ENCODE results near the gene AFF3.

The AFF3 gene

DNA sequence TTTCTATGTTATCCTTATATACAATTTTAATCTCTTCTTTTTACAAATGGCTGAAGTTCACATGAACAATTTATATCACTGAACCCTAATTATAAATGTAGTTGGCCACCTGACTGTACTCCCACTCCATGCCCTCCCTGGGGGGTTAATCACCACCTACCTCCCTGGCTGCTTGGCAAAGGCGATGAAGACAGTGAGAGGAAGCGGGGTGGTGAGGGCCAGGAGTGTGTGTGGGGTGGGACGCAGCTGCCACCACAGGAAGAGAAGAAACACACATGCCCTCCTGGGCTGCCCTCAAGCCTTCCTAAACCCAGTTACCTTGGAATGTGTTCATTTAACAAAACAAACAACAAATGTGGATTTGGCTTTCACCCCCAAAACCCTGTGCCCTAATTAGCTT lies 565.6 kb downstream of the AFF3 start:
- no peaks in the 10 kb centered on the region for H3K36me3 ChIP-seq (ENCODE audit: control insufficient read depth, insufficient read depth, low read length)

DNA sequence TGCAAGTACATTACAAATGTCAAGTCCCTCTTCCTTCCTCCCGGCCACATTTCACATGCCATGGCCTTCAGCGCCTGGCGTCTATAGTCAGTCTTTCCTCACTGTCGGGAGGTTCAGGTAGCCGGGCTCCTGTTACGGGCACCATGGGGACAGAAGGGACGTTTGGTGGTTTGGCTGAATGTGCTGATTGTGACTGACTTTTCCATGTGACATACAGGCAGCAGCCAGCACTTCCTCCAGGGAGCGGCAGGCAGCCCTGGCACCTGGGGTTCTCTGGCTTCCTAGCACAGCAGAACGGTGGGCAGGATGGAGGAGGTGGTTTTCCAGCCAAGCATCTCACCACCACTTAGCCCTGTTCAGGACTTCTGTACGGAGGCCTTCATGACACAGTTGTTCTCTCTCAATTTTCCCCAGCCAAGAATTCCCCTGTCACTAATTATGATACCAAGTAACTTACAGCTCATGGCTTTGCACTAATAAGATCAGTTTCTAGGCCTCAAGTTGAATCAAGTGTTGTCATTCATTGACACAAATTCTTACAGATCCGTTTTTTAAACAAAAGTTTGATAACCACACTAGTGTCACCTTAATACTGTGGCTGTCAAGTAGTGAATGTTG lies 568.6 kb downstream of the AFF3 start:
- H3K36me3 ChIP-seq (ENCODE audit: control insufficient read depth, insufficient read depth, low read length): no peaks in the 10 kb centered on the region
- no peaks in the 10 kb centered on the region for H3K9me3 ChIP-seq (ENCODE audit: control insufficient read depth, low read length)
- no peaks in the 10 kb centered on the region for H3K4me1 ChIP-seq (ENCODE audit: control insufficient read depth, insufficient read depth, low read length)
- no peak overlapping the region for H3K4me3 ChIP-seq (ENCODE audit: low read length)
- no peak overlapping the region for H3K9ac ChIP-seq (ENCODE audit: low read length)
- no peaks in the 10 kb centered on the region for H3K27me3 ChIP-seq (ENCODE audit: control insufficient read depth, insufficient read depth, low read length)

More for the DNA sequence above, 565.6 kb downstream of the AFF3 start:
- no peak overlapping the region for H3K9ac ChIP-seq (ENCODE audit: low read length)
- no peaks in the 10 kb centered on the region for H3K27me3 ChIP-seq (ENCODE audit: control insufficient read depth, insufficient read depth, low read length)
- no peaks in the 10 kb centered on the region for H3K4me1 ChIP-seq (ENCODE audit: control insufficient read depth, insufficient read depth, low read length)
- H3K9me3 ChIP-seq (ENCODE audit: control insufficient read depth, low read length): no peaks in the 10 kb centered on the region
- no peak overlapping the region for H3K4me3 ChIP-seq (ENCODE audit: low read length)

DNA sequence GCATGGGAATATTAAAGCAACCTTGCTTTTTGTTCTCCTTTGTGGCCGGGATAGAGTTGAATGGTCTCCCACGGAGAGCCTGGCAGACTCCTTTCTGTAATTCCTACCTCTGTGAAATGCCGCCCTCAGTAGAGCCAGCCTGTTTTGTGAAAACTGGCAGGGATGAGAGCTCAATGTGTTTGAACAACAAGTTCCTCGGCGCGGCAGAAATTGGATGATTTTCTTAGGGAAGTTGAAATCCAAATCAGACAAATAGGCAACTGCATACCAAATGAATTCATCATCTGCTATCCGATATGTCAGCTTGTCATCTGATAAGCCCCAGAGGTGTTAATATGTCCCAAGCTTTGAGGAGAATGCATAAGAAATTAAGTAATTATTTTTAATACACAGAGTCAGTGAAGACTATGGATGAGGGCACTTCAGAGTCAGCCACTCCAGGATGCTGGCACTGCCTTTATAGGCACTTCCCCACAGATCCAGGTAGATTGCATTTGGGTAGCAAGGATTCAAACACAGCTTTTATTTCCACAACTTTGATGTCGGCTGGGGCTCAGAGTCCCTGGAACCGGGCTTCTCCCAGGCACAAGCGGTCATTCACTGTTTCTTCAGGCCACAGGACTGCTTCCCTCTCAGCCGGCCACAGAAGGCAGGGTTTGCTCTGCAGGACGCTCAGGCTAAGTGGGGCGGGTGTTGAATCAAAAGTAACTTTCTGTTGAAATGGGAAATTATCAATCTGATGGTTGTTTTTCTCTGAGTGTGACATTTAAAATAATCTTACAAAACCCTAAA lies 569.8 kb downstream of the AFF3 start:
- Histone ChIP-seq H3K4me1 (ENCODE audit: control insufficient read depth, insufficient read depth, low read length) (no peaks in the 10 kb centered on the region), H3K27me3 (ENCODE audit: control insufficient read depth, insufficient read depth, low read length) (no peaks in the 10 kb centered on the region), H3K4me3 (ENCODE audit: low read length) (no peak overlapping the region), H3K9me3 (ENCODE audit: control insufficient read depth, low read length) (no peaks in the 10 kb centered on the region), H3K36me3 (ENCODE audit: control insufficient read depth, insufficient read depth, low read length) (no peaks in the 10 kb centered on the region), H3K9ac (ENCODE audit: low read length) (no peak overlapping the region)

DNA sequence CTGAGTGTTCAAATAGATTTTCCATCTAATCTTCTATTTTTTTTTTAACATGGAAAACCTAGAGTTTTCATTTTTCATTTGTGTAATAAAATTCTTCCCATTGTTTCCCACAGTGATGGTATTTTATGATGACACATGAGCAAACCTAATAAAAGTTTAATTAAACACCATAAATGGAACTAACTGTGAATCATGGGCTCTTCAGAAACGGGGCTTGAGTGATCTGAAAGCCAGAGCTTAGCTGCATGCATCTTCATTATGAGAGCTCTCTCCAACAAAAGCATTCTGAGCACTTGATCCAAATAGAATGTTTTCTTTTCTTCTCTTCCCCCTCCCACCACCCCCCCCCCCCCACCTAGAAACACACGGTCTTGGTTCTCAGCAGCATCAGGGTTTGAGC lies 570.4 kb downstream of the AFF3 start:
- Histone ChIP-seq H3K4me1 (ENCODE audit: control insufficient read depth, insufficient read depth, low read length) (no peaks in the 10 kb centered on the region), H3K36me3 (ENCODE audit: control insufficient read depth, insufficient read depth, low read length) (no peaks in the 10 kb centered on the region), H3K4me3 (ENCODE audit: low read length) (no peak overlapping the region), H3K9ac (ENCODE audit: low read length) (no peak overlapping the region), H3K27me3 (ENCODE audit: control insufficient read depth, insufficient read depth, low read length) (no peaks in the 10 kb centered on the region), H3K9me3 (ENCODE audit: control insufficient read depth, low read length) (no peaks in the 10 kb centered on the region)

DNA sequence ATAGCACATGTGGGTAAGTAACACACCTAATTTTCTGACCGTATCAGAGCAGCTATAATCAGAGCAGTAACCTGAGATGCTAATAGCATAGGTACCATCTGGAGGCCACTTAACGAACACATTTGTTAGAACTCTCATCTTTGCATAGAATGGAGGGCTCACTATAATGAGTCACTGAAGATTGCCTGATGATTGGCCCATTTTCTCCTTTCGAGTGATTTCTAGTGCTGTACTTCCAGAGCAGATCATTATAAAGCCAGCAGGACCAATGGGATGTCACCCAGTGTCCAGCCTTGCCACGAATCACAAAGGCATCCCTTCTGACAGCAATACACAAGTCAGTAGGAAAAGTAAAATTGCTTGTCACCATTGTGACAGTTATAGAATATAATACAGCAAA lies 570.9 kb downstream of the AFF3 start:
- no peaks in the 10 kb centered on the region for H3K27me3 ChIP-seq (ENCODE audit: control insufficient read depth, insufficient read depth, low read length)
- H3K4me3 ChIP-seq (ENCODE audit: low read length): no peak overlapping the region
- H3K36me3 ChIP-seq (ENCODE audit: control insufficient read depth, insufficient read depth, low read length): no peaks in the 10 kb centered on the region
- H3K9ac ChIP-seq (ENCODE audit: low read length): no peak overlapping the region
- H3K9me3 ChIP-seq (ENCODE audit: control insufficient read depth, low read length): no peaks in the 10 kb centered on the region
- no peaks in the 10 kb centered on the region for H3K4me1 ChIP-seq (ENCODE audit: control insufficient read depth, insufficient read depth, low read length)

DNA sequence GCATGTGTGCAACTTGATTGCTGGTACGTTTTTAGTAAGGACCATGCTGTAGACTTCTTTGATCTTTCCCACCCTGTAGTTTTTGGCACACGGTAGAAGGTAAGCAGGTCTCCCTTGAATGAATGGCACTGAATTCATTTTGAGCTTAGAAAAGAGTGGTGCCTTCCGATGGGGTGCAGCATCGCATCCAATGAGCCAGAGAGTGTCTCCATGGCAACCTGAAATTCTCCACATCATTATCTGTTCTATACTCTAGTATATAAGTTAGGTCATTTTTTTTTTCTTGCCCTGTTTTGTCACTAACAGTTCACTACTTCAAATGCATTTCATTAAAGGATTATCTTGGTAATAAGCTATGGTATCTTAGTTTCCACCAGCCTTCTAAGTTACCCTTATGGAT lies 571.4 kb downstream of the AFF3 start:
- Histone ChIP-seq H3K27me3 (ENCODE audit: control insufficient read depth, insufficient read depth, low read length) (no peaks in the 10 kb centered on the region), H3K36me3 (ENCODE audit: control insufficient read depth, insufficient read depth, low read length) (no peaks in the 10 kb centered on the region), H3K9ac (ENCODE audit: low read length) (no peak overlapping the region), H3K9me3 (ENCODE audit: control insufficient read depth, low read length) (no peaks in the 10 kb centered on the region), H3K4me3 (ENCODE audit: low read length) (no peak overlapping the region), H3K4me1 (ENCODE audit: control insufficient read depth, insufficient read depth, low read length) (no peaks in the 10 kb centered on the region)

DNA sequence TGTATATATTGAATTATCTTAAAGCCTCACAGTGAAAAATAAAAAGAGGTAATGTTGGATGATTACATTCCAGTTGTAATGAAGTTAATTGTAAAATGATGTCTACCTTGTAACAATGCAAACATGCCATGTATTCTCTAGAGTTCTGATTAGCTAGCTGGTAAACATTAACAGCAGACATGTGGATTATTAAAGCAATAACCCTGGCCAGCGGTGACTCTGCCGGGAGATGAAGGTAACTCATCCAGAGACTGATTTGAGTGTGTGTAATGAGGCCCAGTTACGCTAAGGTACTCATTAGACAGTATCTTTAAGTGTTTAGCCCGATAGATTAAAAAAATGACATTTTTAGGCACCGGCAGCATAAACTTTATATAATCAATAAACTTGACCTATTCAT lies 573.0 kb downstream of the AFF3 start:
- Histone ChIP-seq H3K4me1 (ENCODE audit: control insufficient read depth, insufficient read depth, low read length) (no peaks in the 10 kb centered on the region), H3K27me3 (ENCODE audit: control insufficient read depth, insufficient read depth, low read length) (no peaks in the 10 kb centered on the region), H3K9me3 (ENCODE audit: control insufficient read depth, low read length) (no peaks in the 10 kb centered on the region), H3K36me3 (ENCODE audit: control insufficient read depth, insufficient read depth, low read length) (no peaks in the 10 kb centered on the region), H3K4me3 (ENCODE audit: low read length) (no peak overlapping the region), H3K9ac (ENCODE audit: low read length) (no peak overlapping the region)

DNA sequence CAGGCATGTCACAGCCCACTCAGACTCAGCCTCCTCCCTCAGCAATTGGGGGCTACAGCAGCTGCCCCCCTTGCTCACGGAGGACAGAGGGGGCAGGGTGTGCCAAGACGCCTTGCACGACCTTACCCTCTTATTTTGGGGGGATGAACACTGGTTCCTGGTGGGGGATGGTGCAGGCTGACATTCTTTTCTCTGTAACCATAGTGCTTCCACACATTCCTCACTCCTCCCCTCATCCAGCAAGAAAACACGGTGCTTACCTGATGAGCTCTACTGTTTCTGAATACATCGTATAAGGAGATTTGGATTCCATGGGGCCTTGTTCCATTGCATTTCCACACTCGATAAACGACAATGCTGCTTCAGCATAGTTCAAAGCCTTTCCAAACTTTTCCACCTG lies 577.2 kb downstream of the AFF3 start:
- H3K9me3 ChIP-seq (ENCODE audit: control insufficient read depth, low read length): no peaks in the 10 kb centered on the region

DNA sequence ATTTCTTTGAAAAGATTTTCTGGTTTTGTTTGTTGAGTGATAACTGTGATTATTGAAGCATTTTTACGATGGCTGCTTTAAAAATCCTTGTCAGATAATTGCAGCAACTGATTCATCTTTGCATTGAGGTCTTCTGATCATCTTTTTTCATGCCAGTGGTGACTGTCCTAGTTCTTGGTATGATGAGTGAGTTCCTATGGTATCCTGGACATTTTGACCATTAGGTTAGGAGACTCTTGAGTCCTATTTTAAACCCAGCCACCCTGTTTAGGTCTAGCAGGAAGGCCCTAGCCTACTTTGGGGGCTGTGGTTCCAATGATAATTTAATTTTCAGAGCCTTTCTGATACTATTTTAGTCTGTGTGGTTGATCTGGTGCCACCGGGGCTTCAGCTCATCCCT lies 579.9 kb downstream of the AFF3 start:
- Histone ChIP-seq H3K36me3 (ENCODE audit: control insufficient read depth, insufficient read depth, low read length) (no peaks in the 10 kb centered on the region), H3K9ac (ENCODE audit: low read length) (no peak overlapping the region)

More for the DNA sequence above, 577.2 kb downstream of the AFF3 start:
- Histone ChIP-seq H3K4me3 (ENCODE audit: low read length) (no peak overlapping the region), H3K27me3 (ENCODE audit: control insufficient read depth, insufficient read depth, low read length) (no peaks in the 10 kb centered on the region), H3K9ac (ENCODE audit: low read length) (no peak overlapping the region), H3K4me1 (ENCODE audit: control insufficient read depth, insufficient read depth, low read length) (no peaks in the 10 kb centered on the region), H3K36me3 (ENCODE audit: control insufficient read depth, insufficient read depth, low read length) (no peaks in the 10 kb centered on the region)

DNA sequence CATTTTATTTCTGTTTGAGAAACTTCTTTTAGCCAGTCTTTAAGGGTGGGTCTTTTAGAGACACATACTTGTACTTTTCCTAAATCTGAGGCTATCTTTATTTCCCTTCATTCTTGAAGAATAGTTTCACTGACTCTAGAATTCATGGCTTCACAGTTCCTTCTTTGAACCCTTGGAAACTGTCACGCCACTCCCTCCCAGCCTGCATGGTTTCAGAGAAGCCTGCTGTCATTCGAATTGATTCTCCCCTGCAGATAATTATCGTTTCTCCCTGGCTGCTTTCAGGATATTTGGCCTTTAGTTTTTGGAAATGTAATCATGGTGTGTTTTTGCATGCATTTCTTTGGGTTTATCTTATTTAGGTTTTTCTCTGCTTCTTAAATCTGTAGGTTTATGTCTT lies 580.6 kb downstream of the AFF3 start:
- no peaks in the 10 kb centered on the region for H3K9me3 ChIP-seq (ENCODE audit: control insufficient read depth, low read length)
- no peak overlapping the region for H3K9ac ChIP-seq (ENCODE audit: low read length)
- no peaks in the 10 kb centered on the region for H3K4me1 ChIP-seq (ENCODE audit: control insufficient read depth, insufficient read depth, low read length)
- H3K36me3 ChIP-seq (ENCODE audit: control insufficient read depth, insufficient read depth, low read length): no peaks in the 10 kb centered on the region
- no peak overlapping the region for H3K4me3 ChIP-seq (ENCODE audit: low read length)
- H3K27me3 ChIP-seq (ENCODE audit: control insufficient read depth, insufficient read depth, low read length): no peaks in the 10 kb centered on the region

More for the DNA sequence above, 579.9 kb downstream of the AFF3 start:
- Histone ChIP-seq H3K4me3 (ENCODE audit: low read length) (no peak overlapping the region), H3K27me3 (ENCODE audit: control insufficient read depth, insufficient read depth, low read length) (no peaks in the 10 kb centered on the region), H3K4me1 (ENCODE audit: control insufficient read depth, insufficient read depth, low read length) (no peaks in the 10 kb centered on the region), H3K9me3 (ENCODE audit: control insufficient read depth, low read length) (no peaks in the 10 kb centered on the region)

DNA sequence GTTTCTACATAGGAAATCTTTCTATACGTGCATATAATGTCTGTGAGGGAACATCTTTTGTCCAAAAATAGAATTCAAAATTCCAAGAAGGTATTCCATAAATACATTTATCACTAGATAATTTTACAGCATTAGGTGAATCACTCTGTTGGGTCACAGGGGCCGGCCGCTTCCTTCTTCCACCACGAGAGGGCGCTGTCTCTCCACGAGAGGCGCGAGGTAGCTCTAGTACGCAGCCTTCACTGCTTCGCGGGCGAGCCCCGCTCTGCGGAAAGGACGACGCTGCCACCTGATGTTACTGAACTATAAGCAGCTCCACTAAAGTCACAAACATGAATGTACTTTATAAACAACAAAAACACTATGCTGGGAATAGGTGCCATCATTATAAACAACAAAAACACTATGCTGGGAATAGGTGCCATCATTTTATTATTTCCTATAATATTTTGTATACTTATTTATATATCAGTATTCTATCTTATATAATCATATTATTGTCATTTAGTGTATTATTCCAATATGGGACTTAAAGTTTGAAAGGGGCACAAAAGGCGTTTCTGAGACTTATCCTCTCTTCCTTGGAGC lies 583.2 kb downstream of the AFF3 start:
- Histone ChIP-seq H3K4me3 (ENCODE audit: low read length) (no peak overlapping the region), H3K27me3 (ENCODE audit: control insufficient read depth, insufficient read depth, low read length) (no peaks in the 10 kb centered on the region), H3K4me1 (ENCODE audit: control insufficient read depth, insufficient read depth, low read length) (no peaks in the 10 kb centered on the region), H3K36me3 (ENCODE audit: control insufficient read depth, insufficient read depth, low read length) (no peaks in the 10 kb centered on the region), H3K9me3 (ENCODE audit: control insufficient read depth, low read length) (no peaks in the 10 kb centered on the region), H3K9ac (ENCODE audit: low read length) (no peak overlapping the region)

DNA sequence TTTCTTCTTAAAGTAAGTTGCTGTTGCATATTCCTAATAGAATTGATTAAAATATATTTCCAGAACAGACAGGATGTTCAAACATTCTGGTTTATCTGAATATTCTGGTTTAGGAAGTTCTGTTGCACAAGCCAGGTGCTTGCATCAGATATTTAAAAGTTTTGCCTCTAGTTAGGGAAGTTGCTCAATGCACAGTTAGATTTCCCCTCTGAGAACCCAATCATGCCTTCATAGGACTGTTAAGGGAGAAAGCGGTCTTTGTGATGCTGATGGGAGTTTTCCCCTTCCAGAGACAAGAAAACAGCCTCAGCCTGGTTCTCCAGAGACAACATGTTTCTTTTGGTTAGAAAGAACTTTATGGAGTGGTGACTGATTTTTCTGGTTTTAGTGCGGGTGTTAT lies 587.0 kb downstream of the AFF3 start:
- Histone ChIP-seq H3K9ac (ENCODE audit: low read length) (no peak overlapping the region), H3K27me3 (ENCODE audit: control insufficient read depth, insufficient read depth, low read length) (no peaks in the 10 kb centered on the region), H3K36me3 (ENCODE audit: control insufficient read depth, insufficient read depth, low read length) (no peaks in the 10 kb centered on the region), H3K4me3 (ENCODE audit: low read length) (no peak overlapping the region), H3K9me3 (ENCODE audit: control insufficient read depth, low read length) (no peaks in the 10 kb centered on the region), H3K4me1 (ENCODE audit: control insufficient read depth, insufficient read depth, low read length) (no peaks in the 10 kb centered on the region)

All from mucosa of stomach (tissue), 1 donor.